NCI-H748 treated with DMSO at 0.1 percent for 48 hours (cell line): ENCODE measurements around the gene PLCB4.

Experiments
- DNase-seq: peaks from one replicate; lab custom pipeline; 2025; lab: John Stamatoyannopoulos, UW

PLCB4 gene

GRCh38 chr20:9496155-9496554 is 427.3 kb downstream of the PLCB4 start:
- no peak for DNase-seq

- DNase-seq, result no peak
Measured at GRCh38 chr20:9498322-9498721, 429.4 kb downstream of the PLCB4 start.

GRCh38 chr20:9499126-9499899 is 430.4 kb downstream of the PLCB4 start:
- no peak for DNase-seq

DNA sequence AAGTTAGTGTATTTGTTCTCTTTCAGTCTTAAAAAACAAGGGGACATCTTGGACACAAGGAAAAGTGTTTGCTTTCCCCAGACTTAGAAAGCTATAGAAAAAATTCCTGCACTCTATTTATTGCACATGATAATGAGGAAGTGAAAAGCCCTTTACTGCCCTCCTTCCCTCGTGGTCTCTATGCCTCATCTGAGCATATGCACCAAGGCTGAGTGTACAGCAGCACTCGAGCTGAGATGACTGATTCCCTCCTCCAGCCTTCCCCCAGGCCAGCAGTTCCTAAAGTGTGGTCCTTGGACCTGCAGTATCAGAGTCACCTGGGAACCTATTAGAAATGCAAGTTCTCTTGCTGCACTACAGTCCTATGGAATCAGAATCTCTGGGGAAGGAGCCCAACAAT is 431.2 kb downstream of the PLCB4 start:
- no peak for DNase-seq

DNA sequence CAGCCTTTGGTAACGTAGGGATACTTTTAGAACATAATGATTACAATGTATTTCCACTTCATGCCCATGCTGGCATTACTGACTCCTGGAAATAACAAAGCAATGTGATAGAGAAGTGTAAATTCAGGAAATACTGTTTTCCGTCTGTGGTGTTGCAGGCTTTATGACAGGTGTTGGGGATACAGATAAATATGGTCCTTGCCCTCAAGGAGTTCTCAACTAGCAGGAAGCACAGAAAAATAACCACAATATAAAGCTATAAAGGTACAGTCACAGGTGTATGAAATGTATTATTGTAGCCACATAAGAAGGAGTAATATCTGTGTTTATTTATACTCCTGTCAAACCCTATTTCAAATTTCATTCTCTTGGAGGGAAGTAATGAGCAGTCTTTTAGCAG is 432.6 kb downstream of the PLCB4 start:
- no peak for DNase-seq

GRCh38 chr20:9503526-9504245 is 434.8 kb downstream of the PLCB4 start:
- DNase-seq, result peak; percentile 32

DNA sequence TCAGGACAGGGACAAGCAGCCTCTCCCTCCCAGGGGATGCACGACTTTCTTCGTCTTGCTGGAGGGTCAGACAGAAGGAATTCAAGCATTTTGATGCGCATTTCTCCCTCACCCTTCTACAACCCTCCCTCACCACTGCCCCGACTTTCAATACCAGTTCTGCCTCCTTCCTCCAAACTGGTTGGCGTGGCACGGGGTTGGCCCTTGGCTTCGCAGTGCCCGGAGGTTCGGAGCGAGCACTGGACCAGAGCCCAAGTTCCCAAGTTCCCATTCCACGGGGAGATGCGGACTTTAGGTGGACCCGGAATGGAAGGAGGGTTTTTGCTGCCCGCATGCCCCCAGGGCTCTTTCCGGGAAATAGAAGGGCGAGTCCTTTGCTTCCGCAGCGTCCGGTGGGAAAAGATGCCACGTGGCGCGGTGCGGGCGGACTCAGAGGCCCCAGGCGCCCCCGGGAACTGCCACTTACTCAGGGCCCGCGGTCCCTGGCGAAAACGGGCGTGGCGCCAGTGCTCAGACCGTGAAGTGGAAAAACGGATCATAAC is 437.5 kb downstream of the PLCB4 start:
- no peak for DNase-seq

DNA sequence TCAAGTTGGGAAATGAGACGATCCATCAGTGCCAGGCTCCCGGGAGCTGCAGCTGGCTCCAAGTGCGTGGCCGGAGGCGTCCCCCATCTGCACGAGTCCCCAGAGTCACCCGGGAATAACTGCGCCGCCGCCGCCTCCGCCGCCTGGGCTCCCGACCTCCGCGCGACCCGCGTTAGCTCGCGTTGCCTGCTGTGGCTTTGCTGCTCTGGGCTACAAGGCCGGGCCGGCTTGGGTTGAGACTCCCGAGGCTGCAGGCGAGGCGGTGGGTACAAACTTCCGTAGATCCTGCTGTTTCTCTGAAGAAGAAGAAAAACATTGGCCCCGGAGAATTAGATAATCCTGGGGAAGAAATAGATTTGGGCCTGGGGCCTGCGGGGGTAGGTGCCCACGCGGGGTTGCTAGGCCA is 438.1 kb downstream of the PLCB4 start:
- DNase-seq, result no peak

GRCh38 chr20:9507544-9508239 is 438.8 kb downstream of the PLCB4 start:
- no peak for DNase-seq

DNA sequence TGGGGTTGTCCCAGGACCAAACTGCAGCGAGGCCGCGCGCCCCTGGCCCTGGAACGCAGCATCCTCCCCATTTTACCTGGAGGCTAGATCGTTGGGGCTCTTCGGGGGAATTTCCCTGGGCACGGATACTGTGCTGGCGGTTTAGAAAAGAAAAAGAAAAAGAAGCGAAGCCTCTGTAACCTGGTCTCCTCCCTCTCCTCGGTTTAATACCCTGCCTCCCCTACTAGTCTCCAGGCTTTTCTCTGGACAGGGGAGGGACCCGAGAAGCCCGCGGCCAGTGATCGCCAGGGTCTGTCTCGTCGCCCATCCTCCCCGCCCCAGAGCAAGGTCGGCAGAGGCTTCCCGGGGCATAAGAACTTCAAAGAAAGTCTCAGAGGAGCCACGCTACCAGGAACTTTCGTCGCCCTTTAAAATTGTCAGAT is 439.4 kb downstream of the PLCB4 start:
- DNase-seq, result no peak

DNA sequence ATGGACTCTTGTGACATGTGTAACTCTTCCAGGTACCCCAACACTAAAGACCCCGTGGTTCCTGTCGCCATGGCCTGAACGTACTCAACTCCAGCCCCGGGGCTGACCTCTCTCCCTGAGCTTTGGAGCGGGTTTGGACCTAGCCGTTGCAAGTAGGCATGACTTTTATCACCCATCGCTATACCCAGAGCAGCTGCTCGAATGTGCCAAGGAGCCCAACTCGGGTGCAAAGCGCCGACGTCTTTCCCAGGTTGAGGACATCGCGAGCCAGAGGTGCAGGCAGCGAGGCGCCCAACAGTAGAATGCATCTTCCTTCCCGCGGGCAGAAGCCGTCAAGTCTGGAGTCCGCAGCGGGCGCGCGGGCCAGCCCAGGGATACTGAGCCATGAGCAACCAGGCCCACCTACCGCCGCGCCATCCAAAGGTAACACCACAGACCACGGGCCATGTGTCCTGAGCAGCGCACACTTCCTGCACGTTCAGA is 439.9 kb downstream of the PLCB4 start:
- DNase-seq, result no peak

GRCh38 chr20:9509246-9509645 is 440.4 kb downstream of the PLCB4 start:
- no peak for DNase-seq

GRCh38 chr20:9510911-9511310 is 442.0 kb downstream of the PLCB4 start:
- no peak for DNase-seq

DNA sequence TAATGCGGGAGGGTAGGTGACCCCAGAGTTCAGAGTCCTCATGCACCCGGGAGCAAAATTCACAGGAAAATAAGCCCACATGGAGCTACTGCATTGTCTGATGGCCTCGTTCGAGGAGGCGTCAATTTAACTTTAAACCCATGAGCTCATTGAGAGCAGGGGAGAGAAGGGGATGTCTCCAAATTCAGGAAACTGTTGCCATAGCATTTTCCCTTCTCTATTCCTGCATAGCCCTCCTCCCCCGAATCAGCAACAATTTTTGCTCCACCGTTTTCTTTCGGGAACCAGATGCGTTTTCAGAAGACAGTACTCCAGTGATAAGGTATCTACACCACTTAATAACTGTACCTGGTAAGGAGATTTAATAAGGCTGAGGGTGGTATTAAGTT is 445.2 kb downstream of the PLCB4 start:
- peak; percentile 43 for DNase-seq

DNA sequence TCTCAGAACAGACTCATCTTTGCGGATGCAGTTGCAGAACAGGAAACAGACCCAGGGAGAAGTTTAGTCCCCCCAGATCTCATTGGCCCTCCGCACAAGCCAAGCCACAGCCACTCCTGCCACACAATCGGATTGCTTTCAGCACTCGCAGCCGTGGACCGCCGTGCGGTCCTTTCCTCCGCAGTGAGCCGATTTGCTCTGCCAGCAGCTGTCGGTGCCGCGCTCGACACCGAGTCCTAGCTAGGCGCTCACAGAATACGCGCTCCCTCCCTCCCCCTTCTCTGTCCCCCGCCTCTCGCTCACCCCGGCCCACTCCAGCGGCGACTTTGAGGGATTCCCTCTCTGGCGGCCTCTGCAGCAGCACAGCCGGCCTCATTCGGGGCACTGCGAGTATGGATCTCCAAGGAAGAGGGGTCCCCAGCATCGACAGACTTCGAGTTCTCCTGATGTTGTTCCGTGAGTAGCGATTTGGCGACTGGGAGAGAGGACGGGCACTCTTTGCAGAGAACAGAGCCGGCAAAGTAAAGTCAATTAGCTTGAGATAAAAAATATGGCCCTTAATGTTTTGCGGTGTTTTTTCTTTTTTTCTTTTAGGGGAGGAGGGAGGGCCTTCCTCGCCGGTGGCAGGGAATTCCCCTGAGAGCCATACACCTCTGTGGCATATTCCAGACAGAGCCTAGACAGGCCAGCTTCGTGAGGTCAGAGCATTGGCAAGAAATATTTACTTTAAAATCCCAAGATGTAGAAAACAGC is 445.8 kb downstream of the PLCB4 start, which contains the start of gene LAMP5:
LAMP5 (plus strand) TSS at position 130 of the 753 bp plus-strand sequence; CDS start at position 393, 263 bp downstream.
- peak; percentile 56 for DNase-seq

- no peak for DNase-seq
Measured at GRCh38 chr20:9515214-9515585, 446.3 kb downstream of the PLCB4 start.

DNA sequence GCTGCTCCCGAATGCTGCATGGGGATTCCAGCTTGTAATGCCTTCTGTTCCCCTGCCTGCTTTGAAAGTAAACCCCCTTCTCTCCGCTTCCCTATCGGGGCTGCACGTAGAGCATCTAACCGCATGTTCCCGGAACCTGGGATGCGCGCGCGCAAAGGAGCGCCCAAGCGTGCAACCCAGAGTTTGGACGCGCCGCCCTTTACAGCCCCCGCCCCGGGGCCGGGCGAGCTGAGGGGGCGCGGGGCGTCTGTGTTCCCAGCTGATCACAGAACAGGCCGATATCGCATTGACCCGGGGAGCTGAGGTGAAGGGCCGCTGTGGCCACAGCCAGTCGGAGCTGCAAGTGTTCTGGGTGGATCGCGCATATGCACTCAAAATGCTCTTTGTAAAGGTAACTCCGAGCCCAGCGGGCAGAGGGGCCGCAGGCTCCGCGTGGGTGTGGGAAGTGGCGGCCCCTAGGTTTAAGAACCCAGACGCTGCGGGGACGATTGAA is 446.9 kb downstream of the PLCB4 start:
- DNase-seq, result no peak

DNA sequence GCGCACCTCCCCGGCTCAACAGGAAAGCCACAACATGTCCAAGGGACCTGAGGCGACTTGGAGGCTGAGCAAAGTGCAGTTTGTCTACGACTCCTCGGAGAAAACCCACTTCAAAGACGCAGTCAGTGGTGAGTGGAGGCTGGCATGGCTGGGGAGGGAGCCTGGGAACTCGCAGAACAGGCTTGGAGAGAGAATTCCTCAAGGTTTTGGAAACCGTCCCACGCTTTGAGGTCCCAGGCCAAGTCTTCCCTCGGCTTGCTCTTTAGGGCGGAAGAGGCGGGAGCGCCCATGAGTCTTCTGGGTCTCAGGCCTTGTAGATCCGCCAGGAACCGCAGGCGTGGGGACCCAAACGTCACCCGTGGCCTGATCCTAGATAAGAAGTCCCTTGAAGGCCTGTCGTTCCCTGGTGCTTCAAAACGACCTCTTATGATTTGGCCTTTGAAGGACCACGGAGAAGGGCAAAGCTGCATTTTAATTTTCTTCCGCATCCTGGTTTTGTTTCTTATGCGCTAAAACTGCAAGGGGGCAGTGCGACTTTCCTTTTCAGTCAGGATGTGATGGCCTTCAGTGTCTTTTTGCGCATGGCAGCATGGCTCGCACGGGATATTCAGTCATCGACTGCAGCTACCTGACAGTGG is 447.5 kb downstream of the PLCB4 start:
- no peak for DNase-seq

DNA sequence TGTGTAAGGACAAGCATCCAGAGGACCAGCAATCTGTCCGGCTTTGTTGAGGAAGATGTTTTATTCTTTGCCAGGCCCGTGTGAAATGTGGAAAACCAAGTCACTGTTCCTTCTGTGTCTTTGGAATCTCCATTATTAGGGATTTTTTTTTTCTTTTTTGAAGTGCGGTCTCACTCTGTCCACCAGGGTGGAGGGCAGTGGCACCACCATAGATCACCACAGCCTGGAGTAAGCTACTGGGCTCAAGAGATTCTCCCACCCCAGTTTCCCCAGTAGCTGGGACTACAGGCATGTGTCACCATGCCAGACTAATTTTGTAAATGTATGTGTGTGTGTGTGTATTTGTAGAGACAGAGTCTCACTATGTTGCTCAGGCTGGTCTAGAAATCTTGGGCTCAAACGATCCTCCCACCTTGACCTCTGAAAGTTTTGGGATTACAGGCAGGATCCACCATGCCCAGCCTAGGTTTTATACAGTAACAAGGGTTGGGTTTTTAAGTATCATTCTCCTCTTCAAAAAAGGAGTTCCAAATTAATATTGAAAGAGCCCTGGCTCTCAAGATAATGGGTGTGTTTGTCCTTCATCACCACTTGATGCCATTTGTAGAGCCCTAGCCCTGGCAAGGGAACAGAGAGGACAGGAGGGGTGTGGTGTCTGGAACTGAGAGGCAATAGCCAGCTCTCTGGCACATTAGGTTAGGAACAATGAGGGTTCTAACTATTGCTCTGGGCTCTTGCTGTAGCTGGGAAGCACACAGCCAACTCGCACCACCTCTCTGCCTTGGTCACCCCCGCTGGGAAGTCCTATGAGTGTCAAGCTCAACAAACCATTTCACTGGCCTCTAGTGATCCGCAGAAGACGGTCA is 448.6 kb downstream of the PLCB4 start:
- no peak for DNase-seq

- peak; percentile 45 for DNase-seq
Measured at GRCh38 chr20:9518576-9519175, 449.8 kb downstream of the PLCB4 start.
